HepG2 (cell line): ENCODE results near the gene TMEM144. TPM values are rescaled to one million over a fixed set of nuclear protein-coding genes. Genes with fewer than 3 reads are reported as not detected.
"Not testable (repeated sequence)": the region's sequence is repeated elsewhere in the genome, so short reads cannot be mapped to it uniquely, and the experiment has no call there.

ENCODE experiments used
- ATAC-seq: fragments of 200-7000 bp; cut with Tn5 transposase; 3 replicates; pipeline ENCODE4 v1.9.1; 2020; ENCODE audit warnings: mild to moderate bottlenecking, moderate library complexity
- BruUV-seq: library from RNA; stranded (reverse); fragments of 400-500 nt; replicated peaks from 2 replicates; lab custom pipeline; 2021; lab: Mats Ljungman, UMichigan
- CTCF ChIA-PET: fragments of 300-600 bp; formaldehyde crosslinking; extraction: SDS; loops from one replicate; lab custom pipeline; 2021; ENCODE audit warnings: low total read pairs, inconsistent platforms, low intra/inter-chr PET ratio; lab: Yijun Ruan, JAX
- POLR2A ChIA-PET: fragments of 350-600 bp; sonication (Branson Sonifier 250); formaldehyde crosslinking; loops from one replicate; lab custom pipeline; 2020; ENCODE audit warnings: antibody characterized with exemption, inconsistent platforms; lab: Yijun Ruan, JAX
- DNase-seq: peaks from one replicate; pipeline ENCODE4 v3.0.0-alpha.2; 2015; ENCODE audit warnings: low spot score
- FAIRE-seq: peaks from 3 replicates; lab custom pipeline; 2011; peaks lifted over from hg19 to GRCh38; lab: Jason Lieb, UNC
- H2AFZ ChIP-seq: one replicate; pipeline ENCODE4 v1.6.1; 2011; ENCODE audit warnings: low read length, inconsistent platforms
- H3K27ac ChIP-seq: fragments of 300-600 bp; 3 replicates; pipeline ENCODE4 v1.8.0; 2011; ENCODE audit warnings: mixed run types, mild to moderate bottlenecking, mixed read lengths, low read length, inconsistent platforms; ENCODE audit not compliant: insufficient read depth; ENCODE audit errors: extremely low read length
- H3K27me3 ChIP-seq, 2 experiments: fragments of 200-600 bp in 1 of 2; 2 replicates in 1 of 2; 3 replicates in 1 of 2; pipeline versions ENCODE4 v1.6.0 to v1.8.0; 2011; ENCODE audit warnings: low read length in 2 of 2, mild to moderate bottlenecking in 2 of 2, moderate library complexity in 2 of 2, inconsistent platforms in 1 of 2; ENCODE audit not compliant: insufficient read depth in 2 of 2, control insufficient read depth in 1 of 2
- H3K36me3 ChIP-seq, 2 experiments: fragments of 200-600 bp in 1 of 2; replicated peaks in 1 of 2; 2 replicates in 1 of 2; 3 replicates in 1 of 2; pipeline versions ENCODE4 v1.5.1 to v1.8.0; 2011; ENCODE audit warnings: low read length in 2 of 2, inconsistent platforms in 1 of 2; ENCODE audit not compliant: insufficient read depth in 2 of 2, control insufficient read depth in 1 of 2
- H3K4me1 ChIP-seq: 2 replicates; pipeline ENCODE4 v1.5.1; 2012; ENCODE audit warnings: low read length, inconsistent platforms; ENCODE audit not compliant: insufficient read depth
- H3K4me2 ChIP-seq: 2 replicates; pipeline ENCODE4 v1.6.0; 2011; ENCODE audit warnings: low read depth, low read length, inconsistent platforms
- H3K4me3 ChIP-seq, 3 experiments: fragments of 200-600 bp in 1 of 3; sonication (generic), shearing (Covaris generic) in 1 of 3; replicated peaks in 1 of 3; 2 replicates each; pipeline ENCODE4 v1.5.1; 2011 to 2016; ENCODE audit warnings: low read length in 3 of 3, inconsistent platforms in 2 of 3, low read depth in 2 of 3, mild to moderate bottlenecking in 2 of 3, control low read depth in 1 of 3, mixed read lengths in 1 of 3; ENCODE audit not compliant: insufficient read depth in 1 of 3
- H3K79me2 ChIP-seq: one replicate; pipeline ENCODE4 v1.6.1; 2011; ENCODE audit warnings: low read length, inconsistent platforms; ENCODE audit not compliant: insufficient read depth
- H3K9ac ChIP-seq: 2 replicates; pipeline ENCODE4 v1.6.0; 2011; ENCODE audit warnings: mild to moderate bottlenecking, low read depth, low read length, inconsistent platforms; ENCODE audit not compliant: insufficient read depth
- H3K9me3 ChIP-seq: 2 replicates; pipeline ENCODE4 v1.5.1; 2012; ENCODE audit warnings: mild to moderate bottlenecking, low read length
- H4K20me1 ChIP-seq: 2 replicates; pipeline ENCODE4 v1.6.0; 2011; ENCODE audit warnings: inconsistent platforms, mild to moderate bottlenecking, low read length, moderate library complexity; ENCODE audit not compliant: insufficient read depth
- ATM ChIP-seq: fragments of 450-650 bp; IDR thresholded peaks from 2 replicates; pipeline ENCODE4 v1.7.1; 2017; ENCODE audit warnings: mild to moderate bottlenecking, borderline replicate concordance
- BRCA1 ChIP-seq: sonication (generic); formaldehyde crosslinking; IDR thresholded peaks from 2 replicates; pipeline ENCODE4 v1.4.0; 2020; ENCODE audit warnings: missing genetic modification reagents
- FOSL2 ChIP-seq: sonication (generic); formaldehyde crosslinking; IDR thresholded peaks from 2 replicates; pipeline ENCODE4 v1.4.0; 2020; ENCODE audit warnings: missing genetic modification reagents
- HMGA1 ChIP-seq: sonication (generic); formaldehyde crosslinking; conservative IDR thresholded peaks from 2 replicates; pipeline ENCODE4 v1.4.0; 2020; ENCODE audit warnings: missing genetic modification reagents
- KLF6 ChIP-seq: IDR thresholded peaks from 2 replicates; pipeline ENCODE4 v1.8.0; 2016; ENCODE audit warnings: missing biosample characterization, missing genetic modification reagents
- PRMT3 ChIP-seq: sonication (generic); formaldehyde crosslinking; IDR thresholded peaks from 2 replicates; pipeline ENCODE4 v1.8.1; 2022; ENCODE audit warnings: low read depth, mild to moderate bottlenecking, moderate library complexity, missing genetic modification reagents, borderline replicate concordance
- SMAD9 ChIP-seq: sonication (generic); formaldehyde crosslinking; IDR thresholded peaks from 2 replicates; pipeline ENCODE4 v1.5.1; 2020; ENCODE audit warnings: mild to moderate bottlenecking, missing genetic modification reagents
- TCF7L2 ChIP-seq: IDR thresholded peaks from 2 replicates; pipeline ENCODE4 v1.6.1; 2011; ENCODE audit warnings: mild to moderate bottlenecking, low read depth, low read length, moderate library complexity
- XRCC5 ChIP-seq: fragments of 200-400 bp; formaldehyde crosslinking; optimal IDR thresholded peaks from 2 replicates; pipeline ENCODE3; 2017; ENCODE audit warnings: mild to moderate bottlenecking, low read length
- ZFP90 ChIP-seq: sonication (generic); formaldehyde crosslinking; IDR thresholded peaks from 2 replicates; pipeline ENCODE4 v1.8.0; 2022; ENCODE audit warnings: missing genetic modification reagents, mild to moderate bottlenecking, inconsistent platforms, borderline replicate concordance
- ZNF616 ChIP-seq: sonication (generic); formaldehyde crosslinking; IDR thresholded peaks from 2 replicates; pipeline ENCODE4 v1.5.0; 2020; ENCODE audit warnings: low read depth, mild to moderate bottlenecking, missing genetic modification reagents
- ZSCAN9 ChIP-seq: IDR thresholded peaks from 2 replicates; pipeline ENCODE4 v1.6.1; 2016; ENCODE audit warnings: borderline replicate concordance
- WGBS: methylation state at CpG from one replicate; pipeline ENCODE4 v1.1.6; 2017; ENCODE audit warnings: low lambda C conversion rate; 5-methylcytosine and 5-hydroxymethylcytosine counted together
- in situ Hi-C: cut with HindIII; loops from 2 replicates; pipeline ENCODE4 v1.10.0; 2017; ENCODE audit warnings: low pct_unique_long_range_greater_than_20kb; ENCODE audit not compliant: extremely low pct_ligation_motif_present
- intact Hi-C: fragments of 100-400 bp; cut with micrococcal nuclease; formaldehyde crosslinking; loops from one replicate; pipeline ENCODE4 v1.10.0; 2022; ENCODE audit not compliant: unreplicated experiment
- polyA plus RNA-seq, 8 experiments: library from polyadenylated mRNA; depleted of rRNA in 3 of 8; stranded (reverse) in 7 of 8; unstranded in 1 of 8; fragments of >200 nt; fragmentation: Illumina TruSeq in 4 of 8; extraction: Trizol in 4 of 8; gene quantifications; 2 replicates each; pipeline versions ENCODE4 v1.2.1 to v1.2.3, GENCODE V29; 2011 to 2016; ENCODE audit warnings: low read depth in 4 of 8, missing spikeins in 1 of 8, mixed read lengths in 1 of 8; ENCODE audit not compliant: insufficient read depth in 1 of 8
- total RNA-seq, 5 experiments: library from RNA; depleted of rRNA; stranded (reverse); fragments of >200 nt; fragmentation: Illumina TruSeq; extraction: Trizol; gene quantifications; 2 replicates each; pipeline ENCODE4 v1.2.3, GENCODE V29; 2016; ENCODE audit warnings: low read depth in 1 of 5
- TF ChIP-seq, protein P1 (sequence below): sonication (generic); formaldehyde crosslinking; IDR thresholded peaks from 2 replicates; pipeline ENCODE4 v1.5.0; 2020; ENCODE audit warnings: mild to moderate bottlenecking, missing genetic modification reagents
- TF ChIP-seq, protein P2 (sequence below): sonication (generic); formaldehyde crosslinking; IDR thresholded peaks from 2 replicates; pipeline ENCODE4 v1.8.1; 2022; ENCODE audit warnings: low read depth, mild to moderate bottlenecking, missing genetic modification reagents

TMEM144 gene
- total and polyA plus RNA-seq, 2 of the 13 experiments (the other 11 are each of a cell fraction or from before 2014, with no cell fraction given) = 10.9 to 12.3 TPM

- 30% methylated on average over 1 of the region's 1 CpG for WGBS
- H3K9me3 ChIP-seq, H3K4me3 ChIP-seq, intact Hi-C loops, in situ Hi-C loops, H3K4me2 ChIP-seq, H3K9ac ChIP-seq, CTCF ChIA-PET, DNase-seq, ATAC-seq, H2AFZ ChIP-seq, BruUV-seq, POLR2A ChIA-PET, H3K27ac ChIP-seq, H3K79me2 ChIP-seq, H3K4me1 ChIP-seq, H4K20me1 ChIP-seq, FAIRE-seq, H3K36me3 ChIP-seq, H3K27me3 ChIP-seq: not testable (repeated sequence)
Observed at GRCh38 chr4:158279052-158279451, 68.8 kb downstream of the TMEM144 start.

DNA sequence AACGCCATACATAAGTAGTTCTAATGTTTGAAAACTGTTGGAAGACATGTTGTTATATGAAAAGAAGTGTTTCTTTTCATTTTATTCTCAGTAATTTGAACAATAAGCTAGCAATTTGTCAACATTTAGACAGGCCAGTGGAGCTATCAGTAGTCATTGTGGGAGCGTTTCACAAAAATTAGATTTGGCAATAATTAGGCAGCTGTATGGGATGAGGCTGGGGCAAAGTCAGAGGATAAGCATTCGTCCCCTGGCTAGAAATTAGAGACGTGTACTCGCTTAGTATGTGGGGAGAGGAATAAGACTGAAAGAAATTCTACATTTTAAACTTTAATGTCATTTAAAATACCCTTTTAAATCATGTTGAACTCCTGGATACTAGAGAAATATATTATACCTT, 70.6 kb downstream of the TMEM144 start:
- H3K79me2 ChIP-seq = no peaks in the 10 kb centered on the region
- intact Hi-C loops = no loop called here
- H3K4me3 ChIP-seq = no peak overlapping the region
- H3K27me3 ChIP-seq = no peaks in the 10 kb centered on the region; a peak in 1 of 5 replicates
- 26% methylated on average over 5 of the region's 5 CpGs for WGBS
- CTCF ChIA-PET = no interaction called here
- no peak overlapping the region for H3K9ac ChIP-seq
- H3K9me3 ChIP-seq = no peaks in the 10 kb centered on the region
- no peak for FAIRE-seq
- no peak for DNase-seq
- H4K20me1 ChIP-seq = no peaks in the 10 kb centered on the region
- no peaks in the 10 kb centered on the region for H3K4me1 ChIP-seq
- no peak overlapping the region for H3K27ac ChIP-seq
- no peak overlapping the region for H3K4me2 ChIP-seq
- in situ Hi-C loops = no loop called here
- ATAC-seq = no peak
- no peak overlapping the region for H2AFZ ChIP-seq
- no peaks in the 10 kb centered on the region for H3K36me3 ChIP-seq
- POLR2A ChIA-PET = no interaction called here
- BruUV-seq = no TSS peak
- TF ChIP-seq KLF6 (no peak), ZFP90 (no peak), ZNF616 (CRISPR knock-in tag) (no peak), FOSL2 (CRISPR knock-in tag) (no peak), XRCC5 (no peak), SMAD9 (CRISPR knock-in tag) (no peak), TCF7L2 (no peak), HMGA1 (CRISPR knock-in tag) (no peak), ATM (no peak), BRCA1 (CRISPR knock-in tag) (no peak), PRMT3 (no peak), ZSCAN9 (CRISPR knock-in tag) (no peak)
- TF ChIP-seq, protein P1, sequence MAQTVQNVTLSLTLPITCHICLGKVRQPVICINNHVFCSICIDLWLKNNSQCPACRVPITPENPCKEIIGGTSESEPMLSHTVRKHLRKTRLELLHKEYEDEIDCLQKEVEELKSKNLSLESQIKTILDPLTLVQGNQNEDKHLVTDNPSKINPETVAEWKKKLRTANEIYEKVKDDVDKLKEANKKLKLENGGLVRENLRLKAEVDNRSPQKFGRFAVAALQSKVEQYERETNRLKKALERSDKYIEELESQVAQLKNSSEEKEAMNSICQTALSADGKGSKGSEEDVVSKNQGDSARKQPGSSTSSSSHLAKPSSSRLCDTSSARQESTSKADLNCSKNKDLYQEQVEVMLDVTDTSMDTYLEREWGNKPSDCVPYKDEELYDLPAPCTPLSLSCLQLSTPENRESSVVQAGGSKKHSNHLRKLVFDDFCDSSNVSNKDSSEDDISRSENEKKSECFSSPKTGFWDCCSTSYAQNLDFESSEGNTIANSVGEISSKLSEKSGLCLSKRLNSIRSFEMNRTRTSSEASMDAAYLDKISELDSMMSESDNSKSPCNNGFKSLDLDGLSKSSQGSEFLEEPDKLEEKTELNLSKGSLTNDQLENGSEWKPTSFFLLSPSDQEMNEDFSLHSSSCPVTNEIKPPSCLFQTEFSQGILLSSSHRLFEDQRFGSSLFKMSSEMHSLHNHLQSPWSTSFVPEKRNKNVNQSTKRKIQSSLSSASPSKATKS = no peak
- TF ChIP-seq, protein P2, sequence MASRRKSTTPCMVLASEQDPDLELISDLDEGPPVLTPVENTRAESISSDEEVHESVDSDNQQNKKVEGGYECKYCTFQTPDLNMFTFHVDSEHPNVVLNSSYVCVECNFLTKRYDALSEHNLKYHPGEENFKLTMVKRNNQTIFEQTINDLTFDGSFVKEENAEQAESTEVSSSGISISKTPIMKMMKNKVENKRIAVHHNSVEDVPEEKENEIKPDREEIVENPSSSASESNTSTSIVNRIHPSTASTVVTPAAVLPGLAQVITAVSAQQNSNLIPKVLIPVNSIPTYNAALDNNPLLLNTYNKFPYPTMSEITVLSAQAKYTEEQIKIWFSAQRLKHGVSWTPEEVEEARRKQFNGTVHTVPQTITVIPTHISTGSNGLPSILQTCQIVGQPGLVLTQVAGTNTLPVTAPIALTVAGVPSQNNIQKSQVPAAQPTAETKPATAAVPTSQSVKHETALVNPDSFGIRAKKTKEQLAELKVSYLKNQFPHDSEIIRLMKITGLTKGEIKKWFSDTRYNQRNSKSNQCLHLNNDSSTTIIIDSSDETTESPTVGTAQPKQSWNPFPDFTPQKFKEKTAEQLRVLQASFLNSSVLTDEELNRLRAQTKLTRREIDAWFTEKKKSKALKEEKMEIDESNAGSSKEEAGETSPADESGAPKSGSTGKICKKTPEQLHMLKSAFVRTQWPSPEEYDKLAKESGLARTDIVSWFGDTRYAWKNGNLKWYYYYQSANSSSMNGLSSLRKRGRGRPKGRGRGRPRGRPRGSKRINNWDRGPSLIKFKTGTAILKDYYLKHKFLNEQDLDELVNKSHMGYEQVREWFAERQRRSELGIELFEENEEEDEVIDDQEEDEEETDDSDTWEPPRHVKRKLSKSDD (CRISPR knock-in tag) = no peak
